GM18499 (cell line): ENCODE data around the gene EDEM3.
"Not testable (repeated sequence)": the region's sequence is repeated elsewhere in the genome, so short reads cannot be mapped to it uniquely, and the experiment has no call there.

ENCODE experiments used
- ATAC-seq: cut with Tn5 transposase; IDR thresholded peaks from one replicate; pipeline ENCODE4 v1.9.1; 2021; ENCODE audit warnings: moderate number of reproducible peaks; ENCODE audit not compliant: insufficient read depth, unreplicated experiment

Gene EDEM3

GRCh38 chr1:184754476-184755225 lies at the start of gene EDEM3:
Gene EDEM3, minus strand, starts transcription at chr1:184754858. Its CDS starts 212 bp downstream, at chr1:184754646.
- peak; percentile 89 for ATAC-seq

- ATAC-seq = no peak
Observed at GRCh38 chr1:184804220-184804619, 49.6 kb upstream of the EDEM3 start.

GRCh38 chr1:184803180-184803492 lies 48.5 kb upstream of the EDEM3 start:
- ATAC-seq = no peak

- no peak for ATAC-seq
Observed at GRCh38 chr1:184802354-184803179, 47.9 kb upstream of the EDEM3 start.

GRCh38 chr1:184801503-184801902 lies 46.8 kb upstream of the EDEM3 start:
- ATAC-seq = no peak

- no peak for ATAC-seq
Observed at GRCh38 chr1:184800876-184801275, 46.2 kb upstream of the EDEM3 start.

GRCh38 chr1:184793967-184794366 lies 39.3 kb upstream of the EDEM3 start:
- no peak for ATAC-seq

- ATAC-seq = no peak
Observed at GRCh38 chr1:184792450-184792969, 37.9 kb upstream of the EDEM3 start.

GRCh38 chr1:184791550-184791900 lies 36.9 kb upstream of the EDEM3 start:
- ATAC-seq = no peak

- ATAC-seq = no peak
Observed at GRCh38 chr1:184790642-184791549, 36.2 kb upstream of the EDEM3 start.

- ATAC-seq = no peak
Observed at GRCh38 chr1:184789884-184790283, 35.2 kb upstream of the EDEM3 start.

- no peak for ATAC-seq
Observed at GRCh38 chr1:184788970-184789369, 34.3 kb upstream of the EDEM3 start.

GRCh38 chr1:184785529-184785928 lies 30.9 kb upstream of the EDEM3 start:
- no peak for ATAC-seq

GRCh38 chr1:184783723-184784122 lies 29.1 kb upstream of the EDEM3 start:
- not testable (repeated sequence) for ATAC-seq

- ATAC-seq = no peak
Observed at GRCh38 chr1:184781941-184782340, 27.3 kb upstream of the EDEM3 start.

- ATAC-seq = no peak
Observed at GRCh38 chr1:184775885-184776284, 21.2 kb upstream of the EDEM3 start.

- ATAC-seq = no peak
Observed at GRCh38 chr1:184775329-184775728, 20.7 kb upstream of the EDEM3 start.

GRCh38 chr1:184773762-184774320 lies 19.2 kb upstream of the EDEM3 start:
- ATAC-seq = no peak

GRCh38 chr1:184771190-184771691 lies 16.6 kb upstream of the EDEM3 start:
- ATAC-seq = no peak
